GM23338 (cell line): ENCODE data around the gene GRIK2. TPM values are rescaled to one million over a fixed set of nuclear protein-coding genes. Genes with fewer than 3 reads are reported as not detected.

ENCODE experiments used
- ATAC-seq: fragments of 200-7000 bp; cut with Tn5 transposase; 3 replicates; pipeline ENCODE4 v1.9.1; 2020
- DNase-seq: peaks from one replicate; pipeline ENCODE4 v3.0.0-alpha.2; 2015; ENCODE audit warnings: low spot score
- H2AFZ ChIP-seq: fragments of 200-600 bp; sonication (generic); 2 replicates; pipeline ENCODE4 v1.8.0; 2016; ENCODE audit warnings: antibody characterized with exemption, mild to moderate bottlenecking, moderate library complexity
- H3F3A ChIP-seq: fragments of 200-600 bp; sonication (generic); replicated peaks from 2 replicates; pipeline ENCODE4 v1.8.0; 2017; ENCODE audit warnings: antibody characterized with exemption, mixed run types, low read depth
- H3K27ac ChIP-seq: fragments of 200-600 bp; sonication (generic); 2 replicates; pipeline ENCODE4 v1.6.1; 2016; ENCODE audit warnings: low read depth
- H3K27me3 ChIP-seq: fragments of 200-600 bp; sonication (generic); 2 replicates; pipeline ENCODE4 v1.8.0; 2016; ENCODE audit warnings: mild to moderate bottlenecking, mixed run types, moderate library complexity; ENCODE audit not compliant: insufficient read depth
- H3K36me3 ChIP-seq: fragments of 200-600 bp; sonication (generic); 2 replicates; pipeline ENCODE4 v1.8.0; 2016; ENCODE audit warnings: mild to moderate bottlenecking; ENCODE audit not compliant: insufficient read depth
- H3K4me1 ChIP-seq: fragments of 200-600 bp; sonication (generic); 2 replicates; pipeline ENCODE4 v1.8.0; 2016; ENCODE audit warnings: mild to moderate bottlenecking, moderate library complexity; ENCODE audit not compliant: insufficient read depth
- H3K4me2 ChIP-seq: fragments of 200-600 bp; sonication (generic); 2 replicates; pipeline ENCODE4 v1.7.1; 2017; ENCODE audit warnings: mixed run types
- H3K4me3 ChIP-seq: fragments of 200-600 bp; sonication (generic); 2 replicates; pipeline ENCODE4 v1.6.1; 2016; ENCODE audit warnings: mixed run types
- H3K79me2 ChIP-seq: fragments of 200-600 bp; sonication (generic); replicated peaks from 2 replicates; pipeline ENCODE4 v1.8.0; 2017; ENCODE audit warnings: mild to moderate bottlenecking; ENCODE audit not compliant: insufficient read depth
- H3K9me2 ChIP-seq: fragments of 200-600 bp; sonication (generic); 2 replicates; pipeline ENCODE4 v1.8.0; 2017; ENCODE audit not compliant: insufficient read depth
- H4K20me1 ChIP-seq: fragments of 200-600 bp; sonication (generic); replicated peaks from 2 replicates; pipeline ENCODE4 v1.8.0; 2017; ENCODE audit warnings: mild to moderate bottlenecking; ENCODE audit not compliant: insufficient read depth
- H3K27ac Mint-ChIP-seq: 2 replicates; pipeline ENCODE4 v1.8.0; 2020; ENCODE audit warnings: inconsistent platforms, mild to moderate bottlenecking, moderate library complexity, mixed read lengths
- H3K27me3 Mint-ChIP-seq: 3 replicates; pipeline ENCODE4 v1.8.0; 2022; ENCODE audit warnings: low read depth, mild to moderate bottlenecking, moderate library complexity, mixed read lengths, inconsistent platforms; ENCODE audit not compliant: insufficient read depth, poor library complexity
- H3K36me3 Mint-ChIP-seq: 3 replicates; pipeline ENCODE4 v1.8.0; 2021; ENCODE audit warnings: low read depth, mild to moderate bottlenecking, inconsistent platforms, moderate library complexity, mixed read lengths
- H3K4me1 Mint-ChIP-seq: 3 replicates; pipeline ENCODE4 v1.8.0; 2020; ENCODE audit warnings: mild to moderate bottlenecking, inconsistent platforms, mixed read lengths
- H3K4me3 Mint-ChIP-seq: 3 replicates; pipeline ENCODE4 v1.8.0; 2021; ENCODE audit warnings: moderate library complexity, mild to moderate bottlenecking, inconsistent platforms, mixed read lengths
- H3K9me3 Mint-ChIP-seq: 3 replicates; pipeline ENCODE4 v1.8.0; 2020; ENCODE audit warnings: moderate library complexity, mild to moderate bottlenecking, inconsistent platforms, mixed read lengths
- CREB1 ChIP-seq: fragments of 250-450 bp; sonication (Bioruptor Pico); IDR thresholded peaks from 2 replicates; pipeline ENCODE4 v1.5.0; 2020; ENCODE audit warnings: low read depth, mild to moderate bottlenecking, moderate library complexity
- CTCF ChIP-seq, 2 experiments: fragments of 200-600 bp in 1 of 2; sonication (generic) in 1 of 2; conservative IDR thresholded peaks; 2 replicates each; pipeline versions ENCODE4 v1.5.1 to v1.6.1; 2016 to 2017; ENCODE audit warnings: antibody characterized with exemption in 2 of 2, low read depth in 2 of 2, mild to moderate bottlenecking in 2 of 2, moderate library complexity in 1 of 2
- EZH2 ChIP-seq: fragments of 200-600 bp; sonication (generic); IDR thresholded peaks from one replicate; pipeline ENCODE4 v1.8.0; 2017; ENCODE audit warnings: antibody characterized with exemption, mild to moderate bottlenecking, low read depth; ENCODE audit not compliant: unreplicated experiment
- EZH2phosphoT487 ChIP-seq: fragments of 200-600 bp; sonication (generic); IDR thresholded peaks from one replicate; pipeline ENCODE4 v1.8.1; 2018; ENCODE audit warnings: antibody characterized with exemption; ENCODE audit not compliant: unreplicated experiment
- JUNB ChIP-seq: IDR thresholded peaks from one replicate; pipeline ENCODE4 v1.6.1; 2016; ENCODE audit warnings: antibody characterized with exemption; ENCODE audit not compliant: unreplicated experiment
- NANOG ChIP-seq: IDR thresholded peaks from 2 replicates; pipeline ENCODE4 v1.6.1; 2016; ENCODE audit warnings: antibody characterized with exemption, borderline replicate concordance
- POLR2AphosphoS5 ChIP-seq: IDR thresholded peaks from 2 replicates; pipeline ENCODE4 v1.6.1; 2016; ENCODE audit warnings: antibody characterized with exemption, low read depth
- REST ChIP-seq: IDR thresholded peaks from one replicate; pipeline ENCODE4 v1.6.1; 2018; ENCODE audit warnings: antibody characterized with exemption; ENCODE audit not compliant: unreplicated experiment
- STAT1 ChIP-seq: IDR thresholded peaks from one replicate; pipeline ENCODE4 v1.6.1; 2016; ENCODE audit warnings: antibody characterized with exemption; ENCODE audit not compliant: unreplicated experiment
- ZNF114 ChIP-seq: fragments of 250-450 bp; sonication (Bioruptor Pico); IDR thresholded peaks from 2 replicates; pipeline ENCODE4 v1.5.0; 2020; ENCODE audit warnings: mild to moderate bottlenecking, moderate library complexity
- ZNF331 ChIP-seq: fragments of 250-450 bp; sonication (Bioruptor Pico); IDR thresholded peaks from 2 replicates; pipeline ENCODE4 v1.5.0; 2020; ENCODE audit warnings: low read depth, mild to moderate bottlenecking, moderate library complexity
- ZNF462 ChIP-seq: fragments of 250-450 bp; sonication (Bioruptor Pico); IDR thresholded peaks from 2 replicates; pipeline ENCODE4 v1.5.0; 2020; ENCODE audit warnings: mild to moderate bottlenecking, moderate library complexity
- polyA plus RNA-seq: library from polyadenylated mRNA; unstranded; fragments of >200 nt; fragmentation: Nextera tagmentation; extraction: Ambion mirVana; gene quantifications from 2 replicates; pipeline ENCODE4 v1.2.1, GENCODE V29; 2016
- total RNA-seq: library from RNA; depleted of rRNA; stranded (reverse); fragments of >200 nt; shearing (Covaris generic); gene quantifications from 2 replicates; pipeline ENCODE4 v1.2.3, GENCODE V29; 2014

The GRIK2 gene
- total and polyA plus RNA-seq, 2 experiments from 2014 or later, result 0.73 to 3.0 TPM

GRCh38 chr6:101740631-101741030, 347.1 kb downstream of the GRIK2 start:
- no peak overlapping the region for H3K4me3 ChIP-seq
- no peaks in the 10 kb centered on the region for H3K27me3 ChIP-seq
- no peak for TF ChIP-seq ZNF462
- TF ChIP-seq CTCF (conservative IDR thresholded peaks at IDR 0.05; ENCODE audit: low read depth in 2 of 2), result no peak
- TF ChIP-seq REST, result no peak
- TF ChIP-seq NANOG, result no peak
- no peak for TF ChIP-seq STAT1
- TF ChIP-seq ZNF331 (CRISPR knock-in tag), result no peak
- TF ChIP-seq ZNF114 (CRISPR knock-in tag), result no peak
- no peak for TF ChIP-seq EZH2phosphoT487
- no peak for TF ChIP-seq JUNB
- TF ChIP-seq CREB1 (CRISPR knock-in tag), result no peak
- TF ChIP-seq EZH2, result no peak
- no peak for TF ChIP-seq POLR2AphosphoS5
- Mint-ChIP-seq H3K27ac (peak overlapping the region; percentile 85), H3K4me3 (no peak overlapping the region), H3K27me3 (no peaks in the 10 kb centered on the region), H3K4me1 (peaks cover 31% of the 10 kb centered on the region), H3K36me3 (peaks cover 47% of the 10 kb centered on the region), H3K9me3 (peaks cover 25% of the 10 kb centered on the region)
- ATAC-seq (peak; percentile 51), DNase-seq (no peak)
- H3F3A ChIP-seq, result no peaks in the 10 kb centered on the region
- H3K4me1 ChIP-seq, result peaks cover 34% of the 10 kb centered on the region
- H3K36me3 ChIP-seq, result no peaks in the 10 kb centered on the region
- no peaks in the 10 kb centered on the region for H3K79me2 ChIP-seq
- H4K20me1 ChIP-seq, result no peaks in the 10 kb centered on the region
- 0 out of 2 replicates have a peak, but pooled peaks cover 4% of the 10 kb centered on the region for H3K9me2 ChIP-seq
- H3K4me2 ChIP-seq, result peak overlapping the region; percentile 4
- H2AFZ ChIP-seq, result peak overlapping the region; percentile 56
- peak overlapping the region; percentile 27 for H3K27ac ChIP-seq
